GM23338 (cell line): ENCODE results near the gene MRFAP1.

Experiments
- CTCF ChIP-seq, 2 experiments: fragments of 200-600 bp in 1 of 2; sonication (generic) in 1 of 2; conservative IDR thresholded peaks; 2 replicates each; pipeline versions ENCODE4 v1.5.1 to v1.6.1; 2016 to 2017; ENCODE audit warnings: antibody characterized with exemption in 2 of 2, low read depth in 2 of 2, mild to moderate bottlenecking in 2 of 2, moderate library complexity in 1 of 2
- EZH2 ChIP-seq: fragments of 200-600 bp; sonication (generic); IDR thresholded peaks from one replicate; pipeline ENCODE4 v1.8.0; 2017; ENCODE audit warnings: antibody characterized with exemption, mild to moderate bottlenecking, low read depth; ENCODE audit not compliant: unreplicated experiment

GRCh38 chr4:6633091-6633906 lies 7.2 kb upstream of the MRFAP1 start:
- TF ChIP-seq CTCF (conservative IDR thresholded peaks at IDR 0.05; ENCODE audit: low read depth in 2 of 2) (no peak), EZH2 (no peak)
